GM23338 (cell line): ENCODE results near the gene CNTN5. TPM values are rescaled to one million over a fixed set of nuclear protein-coding genes. Genes with fewer than 3 reads are reported as not detected.

Source experiments
- ATAC-seq: fragments of 200-7000 bp; cut with Tn5 transposase; 3 replicates; pipeline ENCODE4 v1.9.1; 2020
- DNase-seq: peaks from one replicate; pipeline ENCODE4 v3.0.0-alpha.2; 2015; ENCODE audit warnings: low spot score
- H2AFZ ChIP-seq: fragments of 200-600 bp; sonication (generic); 2 replicates; pipeline ENCODE4 v1.8.0; 2016; ENCODE audit warnings: antibody characterized with exemption, mild to moderate bottlenecking, moderate library complexity
- H3F3A ChIP-seq: fragments of 200-600 bp; sonication (generic); replicated peaks from 2 replicates; pipeline ENCODE4 v1.8.0; 2017; ENCODE audit warnings: antibody characterized with exemption, mixed run types, low read depth
- H3K27ac ChIP-seq: fragments of 200-600 bp; sonication (generic); 2 replicates; pipeline ENCODE4 v1.6.1; 2016; ENCODE audit warnings: low read depth
- H3K27me3 ChIP-seq: fragments of 200-600 bp; sonication (generic); 2 replicates; pipeline ENCODE4 v1.8.0; 2016; ENCODE audit warnings: mild to moderate bottlenecking, mixed run types, moderate library complexity; ENCODE audit not compliant: insufficient read depth
- H3K36me3 ChIP-seq: fragments of 200-600 bp; sonication (generic); 2 replicates; pipeline ENCODE4 v1.8.0; 2016; ENCODE audit warnings: mild to moderate bottlenecking; ENCODE audit not compliant: insufficient read depth
- H3K4me1 ChIP-seq: fragments of 200-600 bp; sonication (generic); 2 replicates; pipeline ENCODE4 v1.8.0; 2016; ENCODE audit warnings: mild to moderate bottlenecking, moderate library complexity; ENCODE audit not compliant: insufficient read depth
- H3K4me2 ChIP-seq: fragments of 200-600 bp; sonication (generic); 2 replicates; pipeline ENCODE4 v1.7.1; 2017; ENCODE audit warnings: mixed run types
- H3K4me3 ChIP-seq: fragments of 200-600 bp; sonication (generic); 2 replicates; pipeline ENCODE4 v1.6.1; 2016; ENCODE audit warnings: mixed run types
- H3K79me2 ChIP-seq: fragments of 200-600 bp; sonication (generic); replicated peaks from 2 replicates; pipeline ENCODE4 v1.8.0; 2017; ENCODE audit warnings: mild to moderate bottlenecking; ENCODE audit not compliant: insufficient read depth
- H3K9me2 ChIP-seq: fragments of 200-600 bp; sonication (generic); 2 replicates; pipeline ENCODE4 v1.8.0; 2017; ENCODE audit not compliant: insufficient read depth
- H4K20me1 ChIP-seq: fragments of 200-600 bp; sonication (generic); replicated peaks from 2 replicates; pipeline ENCODE4 v1.8.0; 2017; ENCODE audit warnings: mild to moderate bottlenecking; ENCODE audit not compliant: insufficient read depth
- H3K27ac Mint-ChIP-seq: 2 replicates; pipeline ENCODE4 v1.8.0; 2020; ENCODE audit warnings: inconsistent platforms, mild to moderate bottlenecking, moderate library complexity, mixed read lengths
- H3K27me3 Mint-ChIP-seq: 3 replicates; pipeline ENCODE4 v1.8.0; 2022; ENCODE audit warnings: low read depth, mild to moderate bottlenecking, moderate library complexity, mixed read lengths, inconsistent platforms; ENCODE audit not compliant: insufficient read depth, poor library complexity
- H3K36me3 Mint-ChIP-seq: 3 replicates; pipeline ENCODE4 v1.8.0; 2021; ENCODE audit warnings: low read depth, mild to moderate bottlenecking, inconsistent platforms, moderate library complexity, mixed read lengths
- H3K4me1 Mint-ChIP-seq: 3 replicates; pipeline ENCODE4 v1.8.0; 2020; ENCODE audit warnings: mild to moderate bottlenecking, inconsistent platforms, mixed read lengths
- H3K4me3 Mint-ChIP-seq: 3 replicates; pipeline ENCODE4 v1.8.0; 2021; ENCODE audit warnings: moderate library complexity, mild to moderate bottlenecking, inconsistent platforms, mixed read lengths
- H3K9me3 Mint-ChIP-seq: 3 replicates; pipeline ENCODE4 v1.8.0; 2020; ENCODE audit warnings: moderate library complexity, mild to moderate bottlenecking, inconsistent platforms, mixed read lengths
- CREB1 ChIP-seq: fragments of 250-450 bp; sonication (Bioruptor Pico); IDR thresholded peaks from 2 replicates; pipeline ENCODE4 v1.5.0; 2020; ENCODE audit warnings: low read depth, mild to moderate bottlenecking, moderate library complexity
- CTCF ChIP-seq, 2 experiments: fragments of 200-600 bp in 1 of 2; sonication (generic) in 1 of 2; conservative IDR thresholded peaks; 2 replicates each; pipeline versions ENCODE4 v1.5.1 to v1.6.1; 2016 to 2017; ENCODE audit warnings: antibody characterized with exemption in 2 of 2, low read depth in 2 of 2, mild to moderate bottlenecking in 2 of 2, moderate library complexity in 1 of 2
- ETS1 ChIP-seq: IDR thresholded peaks from 2 replicates; pipeline ENCODE4 v1.6.1; 2016; ENCODE audit warnings: antibody characterized with exemption
- EZH2 ChIP-seq: fragments of 200-600 bp; sonication (generic); IDR thresholded peaks from one replicate; pipeline ENCODE4 v1.8.0; 2017; ENCODE audit warnings: antibody characterized with exemption, mild to moderate bottlenecking, low read depth; ENCODE audit not compliant: unreplicated experiment
- EZH2phosphoT487 ChIP-seq: fragments of 200-600 bp; sonication (generic); IDR thresholded peaks from one replicate; pipeline ENCODE4 v1.8.1; 2018; ENCODE audit warnings: antibody characterized with exemption; ENCODE audit not compliant: unreplicated experiment
- JUNB ChIP-seq: IDR thresholded peaks from one replicate; pipeline ENCODE4 v1.6.1; 2016; ENCODE audit warnings: antibody characterized with exemption; ENCODE audit not compliant: unreplicated experiment
- NANOG ChIP-seq: IDR thresholded peaks from 2 replicates; pipeline ENCODE4 v1.6.1; 2016; ENCODE audit warnings: antibody characterized with exemption, borderline replicate concordance
- POLR2AphosphoS5 ChIP-seq: IDR thresholded peaks from 2 replicates; pipeline ENCODE4 v1.6.1; 2016; ENCODE audit warnings: antibody characterized with exemption, low read depth
- STAT1 ChIP-seq: IDR thresholded peaks from one replicate; pipeline ENCODE4 v1.6.1; 2016; ENCODE audit warnings: antibody characterized with exemption; ENCODE audit not compliant: unreplicated experiment
- ZNF114 ChIP-seq: fragments of 250-450 bp; sonication (Bioruptor Pico); IDR thresholded peaks from 2 replicates; pipeline ENCODE4 v1.5.0; 2020; ENCODE audit warnings: mild to moderate bottlenecking, moderate library complexity
- ZNF331 ChIP-seq: fragments of 250-450 bp; sonication (Bioruptor Pico); IDR thresholded peaks from 2 replicates; pipeline ENCODE4 v1.5.0; 2020; ENCODE audit warnings: low read depth, mild to moderate bottlenecking, moderate library complexity
- ZNF462 ChIP-seq: fragments of 250-450 bp; sonication (Bioruptor Pico); IDR thresholded peaks from 2 replicates; pipeline ENCODE4 v1.5.0; 2020; ENCODE audit warnings: mild to moderate bottlenecking, moderate library complexity
- polyA plus RNA-seq: library from polyadenylated mRNA; unstranded; fragments of >200 nt; fragmentation: Nextera tagmentation; extraction: Ambion mirVana; gene quantifications from 2 replicates; pipeline ENCODE4 v1.2.1, GENCODE V29; 2016
- total RNA-seq: library from RNA; depleted of rRNA; stranded (reverse); fragments of >200 nt; shearing (Covaris generic); gene quantifications from 2 replicates; pipeline ENCODE4 v1.2.3, GENCODE V29; 2014
- TF ChIP-seq, protein P1 (sequence below): IDR thresholded peaks from one replicate; pipeline ENCODE4 v1.6.1; 2018; ENCODE audit warnings: antibody characterized with exemption; ENCODE audit not compliant: unreplicated experiment

Gene CNTN5
- total and polyA plus RNA-seq, 2 experiments from 2014 or later: not detected

GRCh38 chr11:100068116-100068515 lies 1047.4 kb downstream of the CNTN5 start:
- TF ChIP-seq, protein P1, sequence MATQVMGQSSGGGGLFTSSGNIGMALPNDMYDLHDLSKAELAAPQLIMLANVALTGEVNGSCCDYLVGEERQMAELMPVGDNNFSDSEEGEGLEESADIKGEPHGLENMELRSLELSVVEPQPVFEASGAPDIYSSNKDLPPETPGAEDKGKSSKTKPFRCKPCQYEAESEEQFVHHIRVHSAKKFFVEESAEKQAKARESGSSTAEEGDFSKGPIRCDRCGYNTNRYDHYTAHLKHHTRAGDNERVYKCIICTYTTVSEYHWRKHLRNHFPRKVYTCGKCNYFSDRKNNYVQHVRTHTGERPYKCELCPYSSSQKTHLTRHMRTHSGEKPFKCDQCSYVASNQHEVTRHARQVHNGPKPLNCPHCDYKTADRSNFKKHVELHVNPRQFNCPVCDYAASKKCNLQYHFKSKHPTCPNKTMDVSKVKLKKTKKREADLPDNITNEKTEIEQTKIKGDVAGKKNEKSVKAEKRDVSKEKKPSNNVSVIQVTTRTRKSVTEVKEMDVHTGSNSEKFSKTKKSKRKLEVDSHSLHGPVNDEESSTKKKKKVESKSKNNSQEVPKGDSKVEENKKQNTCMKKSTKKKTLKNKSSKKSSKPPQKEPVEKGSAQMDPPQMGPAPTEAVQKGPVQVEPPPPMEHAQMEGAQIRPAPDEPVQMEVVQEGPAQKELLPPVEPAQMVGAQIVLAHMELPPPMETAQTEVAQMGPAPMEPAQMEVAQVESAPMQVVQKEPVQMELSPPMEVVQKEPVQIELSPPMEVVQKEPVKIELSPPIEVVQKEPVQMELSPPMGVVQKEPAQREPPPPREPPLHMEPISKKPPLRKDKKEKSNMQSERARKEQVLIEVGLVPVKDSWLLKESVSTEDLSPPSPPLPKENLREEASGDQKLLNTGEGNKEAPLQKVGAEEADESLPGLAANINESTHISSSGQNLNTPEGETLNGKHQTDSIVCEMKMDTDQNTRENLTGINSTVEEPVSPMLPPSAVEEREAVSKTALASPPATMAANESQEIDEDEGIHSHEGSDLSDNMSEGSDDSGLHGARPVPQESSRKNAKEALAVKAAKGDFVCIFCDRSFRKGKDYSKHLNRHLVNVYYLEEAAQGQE: no peak
- TF ChIP-seq EZH2phosphoT487 (no peak), ZNF331 (no peak), STAT1 (no peak), NANOG (no peak), ETS1 (no peak), ZNF114 (CRISPR knock-in tag) (no peak), JUNB (no peak), ZNF462 (no peak), CTCF (conservative IDR thresholded peaks at IDR 0.05; ENCODE audit: low read depth in 2 of 2) (no peak), EZH2 (no peak), POLR2AphosphoS5 (no peak), CREB1 (CRISPR knock-in tag) (no peak)
- DNase-seq (no peak), ATAC-seq (no peak)
- Histone ChIP-seq H3K36me3 (no peaks in the 10 kb centered on the region), H3K4me1 (peaks cover 7% of the 10 kb centered on the region), H2AFZ (no peak overlapping the region), H3K79me2 (no peaks in the 10 kb centered on the region), H3F3A (no peaks in the 10 kb centered on the region), H3K27me3 (no peaks in the 10 kb centered on the region), H3K27ac (no peak overlapping the region), H3K4me3 (no peak overlapping the region), H3K4me2 (no peak overlapping the region), H4K20me1 (no peaks in the 10 kb centered on the region), H3K9me2 (no peaks in the 10 kb centered on the region)
- no peak overlapping the region for H3K27ac Mint-ChIP-seq
- H3K4me3 Mint-ChIP-seq: no peak overlapping the region
- H3K27me3 Mint-ChIP-seq: no peaks in the 10 kb centered on the region
- no peaks in the 10 kb centered on the region for H3K36me3 Mint-ChIP-seq
- H3K9me3 Mint-ChIP-seq: no peaks in the 10 kb centered on the region
- H3K4me1 Mint-ChIP-seq: peaks cover 21% of the 10 kb centered on the region
